Kidney (tissue), 14 donors: ENCODE data around the gene SPP1. TPM values are rescaled to one million over a fixed set of nuclear protein-coding genes. Genes with fewer than 3 reads are reported as not detected.

Experiments
- DNase-seq, 5 donors: peaks; one replicate each; pipeline ENCODE4 v3.0.0-alpha.2; 2013 to 2020
- FAIRE-seq: peaks from 2 replicates; lab custom pipeline; 2012; peaks lifted over from hg19 to GRCh38; lab: Jason Lieb, UNC
- H3K27ac ChIP-seq, 2 donors: one replicate each; pipeline ENCODE4 v1.7.0; 2013; ENCODE audit warnings: low read depth in 2 of 2, low read length in 2 of 2, inconsistent platforms in 1 of 2
- H3K27me3 ChIP-seq: one replicate; pipeline ENCODE4 v1.7.1; 2013; ENCODE audit warnings: low read length, inconsistent platforms; ENCODE audit not compliant: control insufficient read depth, insufficient read depth
- H3K36me3 ChIP-seq, 3 donors: one replicate each; pipeline versions ENCODE4 v1.7.0 to v1.7.1; 2013; ENCODE audit warnings: low read length in 3 of 3, control low read depth in 1 of 3, inconsistent platforms in 1 of 3; ENCODE audit not compliant: insufficient read depth in 3 of 3, control insufficient read depth in 2 of 3
- H3K4me1 ChIP-seq, 3 donors: one replicate each; pipeline versions ENCODE4 v1.7.0 to v1.7.1; 2013; ENCODE audit warnings: low read length in 3 of 3, inconsistent platforms in 1 of 3, low read depth in 1 of 3; ENCODE audit not compliant: control insufficient read depth in 2 of 3, insufficient read depth in 2 of 3
- H3K4me3 ChIP-seq, 3 donors: one replicate each; pipeline versions ENCODE4 v1.7.0 to v1.8.1; 2013; ENCODE audit warnings: low read length in 3 of 3, control low read depth in 1 of 3, inconsistent platforms in 1 of 3
- H3K9ac ChIP-seq, 3 donors: one replicate each; pipeline versions ENCODE4 v1.7.0 to v1.7.1; 2013; ENCODE audit warnings: low read length in 3 of 3, control low read depth in 1 of 3, inconsistent platforms in 1 of 3
- H3K9me3 ChIP-seq, 3 donors: one replicate each; pipeline versions ENCODE4 v1.7.0 to v1.7.1; 2013; ENCODE audit warnings: low read length in 3 of 3, control low read depth in 1 of 3, inconsistent platforms in 1 of 3; ENCODE audit not compliant: control insufficient read depth in 2 of 3, insufficient read depth in 1 of 3
- intact Hi-C: fragments of 100-400 bp; cut with DNase I; formaldehyde crosslinking; loops from one replicate; pipeline ENCODE4 v1.11.1; 2022
- polyA plus RNA-seq: library from polyadenylated mRNA; stranded (reverse); fragments of 350-450 nt; fragmentation: Illumina TruSeq; extraction: RNeasy Lipid Tissue Mini Kit (QIAGEN cat#74804); gene quantifications from one replicate; pipeline ENCODE4 v1.2.3, GENCODE V29; 2014; ENCODE audit warnings: low read depth, low replicate concordance; ENCODE audit not compliant: insufficient read depth
- total RNA-seq: library from RNA; stranded (reverse); fragmentation: NEBNext Ultra II Directional; extraction: Animal tissue kit (Norgen Biotek cat#: 25700); gene quantifications from one replicate; pipeline ENCODE4 v1.2.1, GENCODE V29; 2021
- TF ChIP-seq, protein P1 (sequence below): IDR thresholded peaks from 3 replicates; pipeline ENCODE4 v1.5.1; 2012; ENCODE audit warnings: mild to moderate bottlenecking, moderate library complexity, borderline replicate concordance; ENCODE audit not compliant: insufficient read depth; ENCODE audit errors: extremely low read depth
- donor health status: control.
- donor health status: control.
- donor health status: control.
- donor health status: control.
- donor health status: control.
- donor health status: DM: yes; HTN: yes; CAD: no.
- donor health status: Normal renal cell carcinoma (clear cell type).

Gene SPP1
- total and polyA plus RNA-seq, 2 donors from 2014 or later = 5,484 to 6,594 TPM

GRCh38 chr4:88012647-88013046, 37.1 kb downstream of the SPP1 start:
- intact Hi-C loops = no loop called here
- no peak for FAIRE-seq
- TF ChIP-seq, protein P1, sequence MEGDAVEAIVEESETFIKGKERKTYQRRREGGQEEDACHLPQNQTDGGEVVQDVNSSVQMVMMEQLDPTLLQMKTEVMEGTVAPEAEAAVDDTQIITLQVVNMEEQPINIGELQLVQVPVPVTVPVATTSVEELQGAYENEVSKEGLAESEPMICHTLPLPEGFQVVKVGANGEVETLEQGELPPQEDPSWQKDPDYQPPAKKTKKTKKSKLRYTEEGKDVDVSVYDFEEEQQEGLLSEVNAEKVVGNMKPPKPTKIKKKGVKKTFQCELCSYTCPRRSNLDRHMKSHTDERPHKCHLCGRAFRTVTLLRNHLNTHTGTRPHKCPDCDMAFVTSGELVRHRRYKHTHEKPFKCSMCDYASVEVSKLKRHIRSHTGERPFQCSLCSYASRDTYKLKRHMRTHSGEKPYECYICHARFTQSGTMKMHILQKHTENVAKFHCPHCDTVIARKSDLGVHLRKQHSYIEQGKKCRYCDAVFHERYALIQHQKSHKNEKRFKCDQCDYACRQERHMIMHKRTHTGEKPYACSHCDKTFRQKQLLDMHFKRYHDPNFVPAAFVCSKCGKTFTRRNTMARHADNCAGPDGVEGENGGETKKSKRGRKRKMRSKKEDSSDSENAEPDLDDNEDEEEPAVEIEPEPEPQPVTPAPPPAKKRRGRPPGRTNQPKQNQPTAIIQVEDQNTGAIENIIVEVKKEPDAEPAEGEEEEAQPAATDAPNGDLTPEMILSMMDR = no peak
- Histone ChIP-seq H3K4me3 (peak overlapping the region in 1 of 3 donors; percentile 3), H3K36me3 (no peaks in the 10 kb centered on the region), H3K4me1 (peaks cover 5 to 33% (median 22%) of the 10 kb centered on the region in 3 donors), H3K27me3 (no peaks in the 10 kb centered on the region), H3K9ac (no peak overlapping the region), H3K9me3 (no peaks in the 10 kb centered on the region), H3K27ac (peak overlapping the region in 1 of 2 donors; percentile 64)
- DNase-seq = no peak

DNA sequence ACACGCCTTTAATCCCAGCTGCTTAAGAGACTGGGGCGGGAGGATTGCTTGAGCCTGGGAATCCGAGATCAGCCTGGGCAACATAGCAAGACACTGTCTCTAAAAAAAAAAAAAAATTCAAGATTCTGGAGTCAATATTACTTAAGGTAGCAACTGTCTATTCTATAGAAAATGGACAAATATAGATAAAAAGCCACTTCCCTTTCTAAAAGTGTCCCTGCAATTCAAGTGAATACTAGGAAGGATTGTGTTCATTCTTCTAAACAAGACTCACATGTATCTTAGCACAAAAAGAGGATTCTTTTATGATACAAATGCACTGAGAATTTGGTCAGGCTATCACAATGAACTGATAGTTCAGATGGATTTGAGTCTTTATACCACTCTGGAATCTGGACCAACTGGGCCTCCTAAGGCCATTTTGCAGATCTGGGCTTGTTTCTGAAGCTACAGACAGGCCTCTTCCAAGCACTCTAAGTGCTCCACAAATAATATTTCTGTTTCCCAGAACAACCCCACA, 38.9 kb downstream of the SPP1 start:
- H3K4me1 ChIP-seq = peaks cover 3 to 49% (median 24%) of the 10 kb centered on the region in 3 donors
- H3K9me3 ChIP-seq = no peaks in the 10 kb centered on the region
- TF ChIP-seq, protein P1 = no peak
- H3K36me3 ChIP-seq = no peaks in the 10 kb centered on the region
- H3K27me3 ChIP-seq = no peaks in the 10 kb centered on the region
- DNase-seq (no peak), FAIRE-seq (no peak)
- intact Hi-C loops = no loop called here
- H3K4me3 ChIP-seq = no peak overlapping the region
- H3K27ac ChIP-seq = no peak overlapping the region
- no peak overlapping the region for H3K9ac ChIP-seq

DNA sequence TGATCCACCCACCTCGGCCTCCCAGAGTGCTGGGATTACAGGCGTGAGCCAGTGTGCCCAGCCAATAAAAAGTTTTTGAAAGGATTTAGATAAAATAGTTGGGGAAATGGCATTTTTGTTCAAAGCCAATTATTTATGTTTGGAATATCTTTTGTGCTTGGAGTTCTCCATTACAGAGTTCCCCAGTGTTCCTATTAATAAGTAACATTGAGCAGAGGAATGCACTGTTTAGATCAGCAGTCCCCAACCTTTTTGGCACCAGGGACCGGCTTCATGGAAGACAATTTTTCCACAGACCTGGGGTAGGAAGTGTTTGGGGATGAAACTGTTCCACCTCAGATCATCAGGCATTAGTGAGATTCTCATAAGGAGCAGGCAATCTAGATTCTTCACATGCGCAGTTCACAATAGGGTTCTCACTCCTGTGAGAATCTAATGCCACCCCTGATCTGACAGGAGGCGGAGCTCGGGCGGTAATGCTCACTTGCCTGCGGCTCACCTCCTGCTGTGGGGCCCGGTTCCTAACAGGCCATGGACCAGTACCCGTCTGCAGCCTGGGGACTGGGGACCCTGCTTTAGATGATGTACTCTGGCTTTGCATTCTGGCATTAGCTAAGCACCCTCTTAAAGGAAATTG, 40.3 kb downstream of the SPP1 start:
- peak overlapping the region; percentile 5 to 64 for H3K27ac ChIP-seq
- no peak overlapping the region for H3K9ac ChIP-seq
- FAIRE-seq (no peak), DNase-seq (no peak)
- H3K27me3 ChIP-seq = no peaks in the 10 kb centered on the region
- H3K9me3 ChIP-seq = no peaks in the 10 kb centered on the region
- H3K4me1 ChIP-seq = peaks cover 3 to 56% (median 21%) of the 10 kb centered on the region in 3 donors
- H3K36me3 ChIP-seq = no peaks in the 10 kb centered on the region
- intact Hi-C loops = no loop called here
- peak overlapping the region in 2 of 3 donors; percentile 20 to 24 for H3K4me3 ChIP-seq
- TF ChIP-seq, protein P1 = no peak
